Endodermal cell (in vitro differentiated cells): Measurements from ENCODE around the gene GBGT1. TPM values are rescaled to one million over a fixed set of nuclear protein-coding genes. Genes with fewer than 3 reads are reported as not detected.

Experiments
- DNase-seq: peaks from one replicate; pipeline ENCODE4 v3.0.0-alpha.2; 2017
- H3K27ac ChIP-seq: 2 replicates; pipeline ENCODE4 v1.5.1; 2013; ENCODE audit warnings: mild to moderate bottlenecking, low read depth, low read length, moderate library complexity
- H3K27me3 ChIP-seq: 2 replicates; pipeline ENCODE4 v1.6.1; 2013; ENCODE audit warnings: mild to moderate bottlenecking, low read length, moderate library complexity; ENCODE audit not compliant: insufficient read depth, control insufficient read depth, poor library complexity, severe bottlenecking
- H3K36me3 ChIP-seq: 2 replicates; pipeline ENCODE4 v1.7.0; 2013; ENCODE audit warnings: mild to moderate bottlenecking, low read length, moderate library complexity; ENCODE audit not compliant: control insufficient read depth, insufficient read depth
- H3K4me1 ChIP-seq: one replicate; pipeline ENCODE4 v1.7.0; 2013; ENCODE audit warnings: low read length; ENCODE audit not compliant: control insufficient read depth, insufficient read depth
- H3K4me3 ChIP-seq: 2 replicates; pipeline ENCODE4 v1.5.1; 2013; ENCODE audit warnings: mild to moderate bottlenecking, low read length, moderate library complexity
- H3K9ac ChIP-seq: 2 replicates; pipeline ENCODE4 v1.6.1; 2013; ENCODE audit warnings: mild to moderate bottlenecking, low read length, moderate library complexity; ENCODE audit not compliant: poor library complexity, severe bottlenecking; ENCODE audit errors: extremely low read depth
- H3K9me3 ChIP-seq: 2 replicates; pipeline ENCODE4 v1.6.1; 2013; ENCODE audit warnings: mild to moderate bottlenecking, low read length, moderate library complexity; ENCODE audit not compliant: control insufficient read depth
- H3K27ac Mint-ChIP-seq: 2 replicates; pipeline ENCODE4 v1.8.0; 2020; ENCODE audit warnings: mixed read lengths
- H3K27me3 Mint-ChIP-seq: 2 replicates; pipeline ENCODE4 v1.8.0; 2021; ENCODE audit warnings: mild to moderate bottlenecking, mixed read lengths; ENCODE audit not compliant: insufficient read depth
- H3K36me3 Mint-ChIP-seq: 2 replicates; pipeline ENCODE4 v1.8.0; 2020; ENCODE audit warnings: low read depth, mixed read lengths
- H3K4me1 Mint-ChIP-seq: 2 replicates; pipeline ENCODE4 v1.8.0; 2020; ENCODE audit warnings: mixed read lengths
- H3K4me3 Mint-ChIP-seq: 2 replicates; pipeline ENCODE4 v1.8.0; 2020; ENCODE audit warnings: mild to moderate bottlenecking, moderate library complexity, mixed read lengths
- H3K9me3 Mint-ChIP-seq: 2 replicates; pipeline ENCODE4 v1.8.0; 2020; ENCODE audit warnings: mild to moderate bottlenecking, mixed read lengths
- CTCF ChIP-seq: fragments of 200-600 bp; sonication (generic); conservative IDR thresholded peaks from 2 replicates; pipeline ENCODE4 v1.5.0; 2021; ENCODE audit warnings: antibody characterized with exemption, mild to moderate bottlenecking
- WGBS, 2 experiments: methylation state at CpG; one replicate each; pipeline versions ENCODE4 v1.1.5 to v1.1.7; 2013; ENCODE audit warnings: missing lambda C conversion rate in 2 of 2, mixed read lengths in 1 of 2; ENCODE audit not compliant: insufficient coverage in 1 of 2, insufficient read length in 1 of 2; 5-methylcytosine and 5-hydroxymethylcytosine counted together
- total RNA-seq, 2 donors: library from RNA; stranded (reverse); fragmentation: NEBNext Ultra II Directional in 1 of 2; extraction: Animal tissue kit (Norgen Biotek cat#: 25700) in 1 of 2; gene quantifications; 2 replicates in 1 of 2; 3 replicates in 1 of 2; pipeline ENCODE4 v1.2.1, GENCODE V29; 2021

The GBGT1 gene
- total RNA-seq, 2 donors from 2014 or later = 28.2 to 29.1 TPM

GRCh38 chr9:133112663-133113026 is 51.1 kb downstream of the GBGT1 start:
- 94 to 98% methylated on average over 6 to 7 of the region's 7 CpGs for WGBS, 2 experiments

GRCh38 chr9:133111808-133112662 is 51.7 kb downstream of the GBGT1 start:
- Histone ChIP-seq H3K27me3 (no peaks in the 10 kb centered on the region), H3K27ac (no peak overlapping the region), H3K4me3 (no peak overlapping the region), H3K4me1 (no peaks in the 10 kb centered on the region), H3K9ac (no peak overlapping the region), H3K9me3 (no peaks in the 10 kb centered on the region), H3K36me3 (peaks cover 24% of the 10 kb centered on the region)
- Mint-ChIP-seq H3K36me3 (peaks cover 25% of the 10 kb centered on the region), H3K27ac (no peak overlapping the region), H3K27me3 (no peaks in the 10 kb centered on the region), H3K9me3 (no peaks in the 10 kb centered on the region), H3K4me1 (no peaks in the 10 kb centered on the region), H3K4me3 (no peak overlapping the region)
- WGBS, 2 experiments = 95 to 98% methylated on average over 23 to 30 of the region's 30 CpGs
- TF ChIP-seq CTCF = no peak
- no peak for DNase-seq

More at GRCh38 chr9:133112663-133113026, 51.1 kb downstream of the GBGT1 start:
- no peak overlapping the region for H3K27ac Mint-ChIP-seq
- H3K9ac ChIP-seq = no peak overlapping the region
- H3K9me3 ChIP-seq = no peaks in the 10 kb centered on the region
- H3K27me3 Mint-ChIP-seq = peaks cover 2% of the 10 kb centered on the region
- no peaks in the 10 kb centered on the region for H3K4me1 Mint-ChIP-seq
- peaks cover 23% of the 10 kb centered on the region for H3K36me3 Mint-ChIP-seq
- H3K4me3 Mint-ChIP-seq = no peak overlapping the region
- no peaks in the 10 kb centered on the region for H3K9me3 Mint-ChIP-seq
- H3K27me3 ChIP-seq = no peaks in the 10 kb centered on the region
- no peak for DNase-seq
- peaks cover 18% of the 10 kb centered on the region for H3K36me3 ChIP-seq
- H3K4me3 ChIP-seq = no peak overlapping the region
- H3K4me1 ChIP-seq = no peaks in the 10 kb centered on the region
- H3K27ac ChIP-seq = no peak overlapping the region
- TF ChIP-seq CTCF = no peak

GRCh38 chr9:133109931-133110650 is 53.6 kb downstream of the GBGT1 start:
- Histone ChIP-seq H3K9ac (no peak overlapping the region), H3K4me3 (no peak overlapping the region), H3K36me3 (peaks cover 26% of the 10 kb centered on the region), H3K27ac (no peak overlapping the region), H3K4me1 (no peaks in the 10 kb centered on the region), H3K27me3 (no peaks in the 10 kb centered on the region), H3K9me3 (no peaks in the 10 kb centered on the region)
- H3K9me3 Mint-ChIP-seq = no peaks in the 10 kb centered on the region
- WGBS, 2 experiments = 92 to 93% methylated on average over 13 to 18 of the region's 18 CpGs
- H3K36me3 Mint-ChIP-seq = peaks cover 32% of the 10 kb centered on the region
- DNase-seq = no peak
- no peaks in the 10 kb centered on the region for H3K27me3 Mint-ChIP-seq
- H3K4me1 Mint-ChIP-seq = no peaks in the 10 kb centered on the region
- H3K4me3 Mint-ChIP-seq = no peak overlapping the region
- no peak overlapping the region for H3K27ac Mint-ChIP-seq
- no peak for TF ChIP-seq CTCF
